Hepatocyte (in vitro differentiated cells): ENCODE results near the gene ADGRL4.

Experiments used
- EZH2phosphoT487 ChIP-seq: fragments of 200-600 bp; sonication (generic); IDR thresholded peaks from one replicate; pipeline ENCODE4 v1.6.1; 2018; ENCODE audit warnings: antibody characterized with exemption, mild to moderate bottlenecking, low read depth, moderate library complexity; ENCODE audit not compliant: unreplicated experiment, severe bottlenecking
- TF ChIP-seq, protein P1 (sequence below): fragments of 200-600 bp; sonication (generic); IDR thresholded peaks from 2 replicates; pipeline ENCODE4 v1.5.1; 2016; ENCODE audit warnings: antibody characterized with exemption, mild to moderate bottlenecking; ENCODE audit not compliant: poor library complexity

DNA sequence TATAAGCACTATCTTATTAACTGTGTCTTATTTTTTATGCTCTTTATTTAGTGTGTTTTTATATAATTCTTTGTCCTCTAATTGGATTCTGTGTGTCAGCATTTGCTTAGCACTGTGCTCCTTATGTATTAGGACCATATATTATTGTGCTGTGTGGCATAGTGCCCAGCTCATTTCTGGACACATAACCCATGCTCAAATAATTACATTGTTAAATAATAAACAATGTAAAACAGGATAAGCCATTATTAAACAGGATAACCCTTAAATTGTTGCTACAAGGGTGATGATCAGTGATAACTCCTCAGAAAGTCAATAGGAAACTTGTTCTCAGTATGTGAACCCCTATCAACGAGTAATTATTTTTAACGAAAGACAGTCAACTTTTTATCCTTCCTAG is 150.4 kb downstream of the ADGRL4 start:
- TF ChIP-seq EZH2phosphoT487 = no peak
- TF ChIP-seq, protein P1, sequence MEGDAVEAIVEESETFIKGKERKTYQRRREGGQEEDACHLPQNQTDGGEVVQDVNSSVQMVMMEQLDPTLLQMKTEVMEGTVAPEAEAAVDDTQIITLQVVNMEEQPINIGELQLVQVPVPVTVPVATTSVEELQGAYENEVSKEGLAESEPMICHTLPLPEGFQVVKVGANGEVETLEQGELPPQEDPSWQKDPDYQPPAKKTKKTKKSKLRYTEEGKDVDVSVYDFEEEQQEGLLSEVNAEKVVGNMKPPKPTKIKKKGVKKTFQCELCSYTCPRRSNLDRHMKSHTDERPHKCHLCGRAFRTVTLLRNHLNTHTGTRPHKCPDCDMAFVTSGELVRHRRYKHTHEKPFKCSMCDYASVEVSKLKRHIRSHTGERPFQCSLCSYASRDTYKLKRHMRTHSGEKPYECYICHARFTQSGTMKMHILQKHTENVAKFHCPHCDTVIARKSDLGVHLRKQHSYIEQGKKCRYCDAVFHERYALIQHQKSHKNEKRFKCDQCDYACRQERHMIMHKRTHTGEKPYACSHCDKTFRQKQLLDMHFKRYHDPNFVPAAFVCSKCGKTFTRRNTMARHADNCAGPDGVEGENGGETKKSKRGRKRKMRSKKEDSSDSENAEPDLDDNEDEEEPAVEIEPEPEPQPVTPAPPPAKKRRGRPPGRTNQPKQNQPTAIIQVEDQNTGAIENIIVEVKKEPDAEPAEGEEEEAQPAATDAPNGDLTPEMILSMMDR = no peak
